Loucy (cell line): ENCODE measurements around the gene DEFB128.

Source experiments
- EZH2phosphoT487 ChIP-seq: fragments of 200-600 bp; IDR thresholded peaks from 2 replicates; pipeline ENCODE4 v1.6.1; 2018; ENCODE audit warnings: antibody characterized with exemption, mild to moderate bottlenecking, moderate library complexity, borderline replicate concordance
- TF ChIP-seq, protein P1 (sequence below): fragments of 200-600 bp; sonication (generic); conservative IDR thresholded peaks from 2 replicates; pipeline ENCODE4 v1.5.1; 2014; ENCODE audit warnings: mild to moderate bottlenecking, antibody characterized with exemption, low read length

DNA sequence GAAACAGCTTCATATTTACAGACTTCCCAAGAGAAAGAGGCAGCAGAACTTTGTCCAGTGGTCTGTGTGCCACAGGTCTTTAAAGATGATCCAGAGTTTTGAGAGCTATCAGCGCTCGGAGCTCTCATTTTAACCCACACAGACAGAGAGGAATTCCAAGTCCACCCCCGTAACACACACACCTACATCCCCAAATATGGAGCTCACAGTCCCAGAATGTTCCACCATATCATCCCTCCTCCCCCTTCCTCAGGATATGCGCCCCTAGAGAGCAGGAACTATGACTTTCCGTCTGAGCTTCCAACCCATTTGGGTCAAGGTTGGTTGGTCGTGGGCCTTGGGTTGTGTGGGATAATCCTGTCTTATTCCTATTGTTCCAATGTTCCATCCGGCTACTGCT is at the start of gene DEFB128:
- TF ChIP-seq, protein P1, sequence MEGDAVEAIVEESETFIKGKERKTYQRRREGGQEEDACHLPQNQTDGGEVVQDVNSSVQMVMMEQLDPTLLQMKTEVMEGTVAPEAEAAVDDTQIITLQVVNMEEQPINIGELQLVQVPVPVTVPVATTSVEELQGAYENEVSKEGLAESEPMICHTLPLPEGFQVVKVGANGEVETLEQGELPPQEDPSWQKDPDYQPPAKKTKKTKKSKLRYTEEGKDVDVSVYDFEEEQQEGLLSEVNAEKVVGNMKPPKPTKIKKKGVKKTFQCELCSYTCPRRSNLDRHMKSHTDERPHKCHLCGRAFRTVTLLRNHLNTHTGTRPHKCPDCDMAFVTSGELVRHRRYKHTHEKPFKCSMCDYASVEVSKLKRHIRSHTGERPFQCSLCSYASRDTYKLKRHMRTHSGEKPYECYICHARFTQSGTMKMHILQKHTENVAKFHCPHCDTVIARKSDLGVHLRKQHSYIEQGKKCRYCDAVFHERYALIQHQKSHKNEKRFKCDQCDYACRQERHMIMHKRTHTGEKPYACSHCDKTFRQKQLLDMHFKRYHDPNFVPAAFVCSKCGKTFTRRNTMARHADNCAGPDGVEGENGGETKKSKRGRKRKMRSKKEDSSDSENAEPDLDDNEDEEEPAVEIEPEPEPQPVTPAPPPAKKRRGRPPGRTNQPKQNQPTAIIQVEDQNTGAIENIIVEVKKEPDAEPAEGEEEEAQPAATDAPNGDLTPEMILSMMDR, result no peak
- no peak for TF ChIP-seq EZH2phosphoT487
